Kidney (tissue), 14 donors: Measurements from ENCODE around the gene LZTS3. TPM values are rescaled to one million over a fixed set of nuclear protein-coding genes. Genes with fewer than 3 reads are reported as not detected.

Experiments
- DNase-seq, 5 donors: peaks; one replicate each; pipeline ENCODE4 v3.0.0-alpha.2; 2013 to 2020
- FAIRE-seq: peaks from 2 replicates; lab custom pipeline; 2012; peaks lifted over from hg19 to GRCh38; lab: Jason Lieb, UNC
- H3K27ac ChIP-seq, 2 donors: one replicate each; pipeline ENCODE4 v1.7.0; 2013; ENCODE audit warnings: low read depth in 2 of 2, low read length in 2 of 2, inconsistent platforms in 1 of 2
- H3K27me3 ChIP-seq: one replicate; pipeline ENCODE4 v1.7.1; 2013; ENCODE audit warnings: low read length, inconsistent platforms; ENCODE audit not compliant: control insufficient read depth, insufficient read depth
- H3K36me3 ChIP-seq, 3 donors: one replicate each; pipeline versions ENCODE4 v1.7.0 to v1.7.1; 2013; ENCODE audit warnings: low read length in 3 of 3, control low read depth in 1 of 3, inconsistent platforms in 1 of 3; ENCODE audit not compliant: insufficient read depth in 3 of 3, control insufficient read depth in 2 of 3
- H3K4me1 ChIP-seq, 3 donors: one replicate each; pipeline versions ENCODE4 v1.7.0 to v1.7.1; 2013; ENCODE audit warnings: low read length in 3 of 3, inconsistent platforms in 1 of 3, low read depth in 1 of 3; ENCODE audit not compliant: control insufficient read depth in 2 of 3, insufficient read depth in 2 of 3
- H3K4me3 ChIP-seq, 3 donors: one replicate each; pipeline versions ENCODE4 v1.7.0 to v1.8.1; 2013; ENCODE audit warnings: low read length in 3 of 3, control low read depth in 1 of 3, inconsistent platforms in 1 of 3
- H3K9ac ChIP-seq, 3 donors: one replicate each; pipeline versions ENCODE4 v1.7.0 to v1.7.1; 2013; ENCODE audit warnings: low read length in 3 of 3, control low read depth in 1 of 3, inconsistent platforms in 1 of 3
- H3K9me3 ChIP-seq, 3 donors: one replicate each; pipeline versions ENCODE4 v1.7.0 to v1.7.1; 2013; ENCODE audit warnings: low read length in 3 of 3, control low read depth in 1 of 3, inconsistent platforms in 1 of 3; ENCODE audit not compliant: control insufficient read depth in 2 of 3, insufficient read depth in 1 of 3
- CTCF ChIP-seq: IDR thresholded peaks from 3 replicates; pipeline ENCODE4 v1.5.1; 2012; ENCODE audit warnings: mild to moderate bottlenecking, moderate library complexity, borderline replicate concordance; ENCODE audit not compliant: insufficient read depth; ENCODE audit errors: extremely low read depth
- intact Hi-C: fragments of 100-400 bp; cut with DNase I; formaldehyde crosslinking; loops from one replicate; pipeline ENCODE4 v1.11.1; 2022
- polyA plus RNA-seq: library from polyadenylated mRNA; stranded (reverse); fragments of 350-450 nt; fragmentation: Illumina TruSeq; extraction: RNeasy Lipid Tissue Mini Kit (QIAGEN cat#74804); gene quantifications from one replicate; pipeline ENCODE4 v1.2.3, GENCODE V29; 2014; ENCODE audit warnings: low read depth, low replicate concordance; ENCODE audit not compliant: insufficient read depth
- total RNA-seq: library from RNA; stranded (reverse); fragmentation: NEBNext Ultra II Directional; extraction: Animal tissue kit (Norgen Biotek cat#: 25700); gene quantifications from one replicate; pipeline ENCODE4 v1.2.1, GENCODE V29; 2021
- donor health status: control.
- donor health status: control.
- donor health status: control.
- donor health status: control.
- donor health status: control.
- donor health status: DM: yes; HTN: yes; CAD: no.
- donor health status: Normal renal cell carcinoma (clear cell type).

The LZTS3 gene
- total and polyA plus RNA-seq, 2 donors from 2014 or later: 20.0 to 23.0 TPM

GRCh38 chr20:3204124-3204794 lies 30.9 kb upstream of the LZTS3 start, which contains the start of gene DDRGK1:
TSS of gene DDRGK1 (minus strand) at chr20:3204682. CDS start at chr20:3204627, 55 bp downstream.
- no peak for TF ChIP-seq CTCF
- intact Hi-C loops: no loop called here
- peaks cover 0 to 9% (median 8%) of the 10 kb centered on the region in 3 donors for H3K36me3 ChIP-seq
- H3K27ac ChIP-seq: peak within 1 kb of the TSS; percentile 86 to 91
- H3K9me3 ChIP-seq: no peaks in the 10 kb centered on the region
- DNase-seq: peak; percentile 91 to 94 (median 93)
- H3K4me1 ChIP-seq: peaks cover 0 to 12% (median 4%) of the 10 kb centered on the region in 3 donors
- H3K27me3 ChIP-seq: no peaks in the 10 kb centered on the region
- peak within 1 kb of the TSS; percentile 69 to 93 (median 83) for H3K9ac ChIP-seq
- no peak for FAIRE-seq
- peak within 1 kb of the TSS; percentile 83 to 94 (median 85) for H3K4me3 ChIP-seq

GRCh38 chr20:3203315-3204123 lies 30.2 kb upstream of the LZTS3 start:
- intact Hi-C loops: no loop called here
- no peaks in the 10 kb centered on the region for H3K9me3 ChIP-seq
- FAIRE-seq (no peak), DNase-seq (peak in 1 of 5 donors; percentile 56)
- H3K27ac ChIP-seq: peak overlapping the region; percentile 86 to 91
- no peak for TF ChIP-seq CTCF
- peaks cover 0 to 12% (median 2%) of the 10 kb centered on the region in 3 donors for H3K4me1 ChIP-seq
- peaks cover 0 to 11% (median 8%) of the 10 kb centered on the region in 3 donors for H3K36me3 ChIP-seq
- H3K4me3 ChIP-seq: peak overlapping the region; percentile 83 to 94 (median 85)
- no peaks in the 10 kb centered on the region for H3K27me3 ChIP-seq
- H3K9ac ChIP-seq: peak overlapping the region; percentile 69 to 93 (median 83)

GRCh38 chr20:3202965-3203314 lies 29.6 kb upstream of the LZTS3 start:
- H3K27me3 ChIP-seq: no peaks in the 10 kb centered on the region
- no peaks in the 10 kb centered on the region for H3K9me3 ChIP-seq
- peak overlapping the region in 1 of 3 donors; percentile 94 for H3K4me3 ChIP-seq
- peaks cover 0 to 12% (median 0%) of the 10 kb centered on the region in 3 donors for H3K4me1 ChIP-seq
- H3K36me3 ChIP-seq: peaks cover 0 to 11% (median 8%) of the 10 kb centered on the region in 3 donors
- no peak for FAIRE-seq
- peak overlapping the region in 2 of 3 donors; percentile 83 to 93 for H3K9ac ChIP-seq
- no peak for TF ChIP-seq CTCF
- DNase-seq: no peak
- H3K27ac ChIP-seq: no peak overlapping the region
- intact Hi-C loops: no loop called here
